ENCODE results near the gene ARCN1.

Gene ARCN1

GRCh38 chr11:118638726-118639125 lies 66.5 kb downstream of the ARCN1 start:
- DNase-seq (ENCODE audit: low read depth in 2 of 2) = no peak

GRCh38 chr11:118639899-118640298 lies 67.7 kb downstream of the ARCN1 start:
- DNase-seq (ENCODE audit: low read depth in 2 of 2) = no peak

- DNase-seq (ENCODE audit: low read depth in 2 of 2) = no peak
These were observed 68.3 kb downstream of the ARCN1 start for GRCh38 chr11:118640332-118641154.

GRCh38 chr11:118641397-118642019 lies 69.3 kb downstream of the ARCN1 start:
- DNase-seq (ENCODE audit: low read depth in 2 of 2) = no peak

- no peak for DNase-seq (ENCODE audit: low read depth in 2 of 2)
These were observed 71.2 kb downstream of the ARCN1 start for GRCh38 chr11:118643142-118643994.

GRCh38 chr11:118643995-118644345 lies 71.8 kb downstream of the ARCN1 start:
- no peak for DNase-seq (ENCODE audit: low read depth in 2 of 2)

GRCh38 chr11:118644496-118644895 lies 72.3 kb downstream of the ARCN1 start:
- no peak for DNase-seq (ENCODE audit: low read depth in 2 of 2)

- DNase-seq (ENCODE audit: low read depth in 2 of 2) = no peak
These were observed 73.0 kb downstream of the ARCN1 start for GRCh38 chr11:118645066-118645715.

- DNase-seq (ENCODE audit: low read depth in 2 of 2) = no peak
These were observed 74.2 kb downstream of the ARCN1 start for GRCh38 chr11:118646393-118646792.

GRCh38 chr11:118648291-118648690 lies 76.1 kb downstream of the ARCN1 start:
- no peak for DNase-seq (ENCODE audit: low read depth in 2 of 2)

- DNase-seq (ENCODE audit: low read depth in 2 of 2) = no peak
These were observed 77.7 kb downstream of the ARCN1 start for GRCh38 chr11:118649941-118650340.

- no peak for DNase-seq (ENCODE audit: low read depth in 2 of 2)
These were observed 78.2 kb downstream of the ARCN1 start for GRCh38 chr11:118650366-118650765.

- no peak for DNase-seq (ENCODE audit: low read depth in 2 of 2)
These were observed 79.6 kb downstream of the ARCN1 start for GRCh38 chr11:118651820-118652219.

Measured in stimulated activated CD8-positive, alpha-beta memory T cell treated with anti-CD3 and anti-CD28 coated beads, Interleukin-7, amount 100 ng/mL, for 1 hour (primary cell).